HG03159 (cell line): ENCODE data around the gene PAPPA.

ENCODE experiments used
- ATAC-seq: cut with Tn5 transposase; IDR thresholded peaks from one replicate; pipeline ENCODE4 v1.9.1; 2021; ENCODE audit warnings: mild to moderate bottlenecking, moderate library complexity; ENCODE audit not compliant: unreplicated experiment

Gene PAPPA

DNA sequence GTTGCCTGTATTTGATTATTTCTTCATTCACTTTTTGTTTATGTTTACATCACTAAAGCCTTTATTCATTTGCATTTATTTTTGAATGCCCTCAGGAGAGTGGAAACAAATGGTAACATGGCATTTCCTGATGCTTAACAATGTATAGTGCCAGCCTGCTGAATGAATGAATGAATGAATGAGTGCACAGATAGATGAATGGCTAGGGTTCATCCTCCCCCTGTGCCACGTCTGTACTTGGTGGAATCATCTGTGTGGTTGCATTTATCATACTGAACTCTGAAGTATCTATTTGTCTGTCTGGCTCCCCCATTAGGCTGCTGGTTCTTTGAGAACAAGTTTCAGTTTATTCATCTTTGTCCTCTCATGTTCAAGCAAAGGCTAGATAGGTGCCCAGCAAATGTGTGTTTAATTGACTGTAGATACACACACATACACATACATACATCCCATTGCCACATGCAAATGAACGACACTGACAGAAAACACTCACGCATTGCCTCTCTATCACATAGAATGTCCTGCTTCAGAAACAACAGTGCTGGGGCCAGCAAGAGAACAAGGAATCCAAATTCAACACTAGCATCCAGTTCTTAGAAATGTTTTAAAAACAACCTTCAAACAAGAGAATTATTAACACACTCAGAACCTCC is 150.4 kb downstream of the PAPPA start:
- ATAC-seq: no peak

GRCh38 chr9:116304761-116305160 is 151.2 kb downstream of the PAPPA start:
- no peak for ATAC-seq

DNA sequence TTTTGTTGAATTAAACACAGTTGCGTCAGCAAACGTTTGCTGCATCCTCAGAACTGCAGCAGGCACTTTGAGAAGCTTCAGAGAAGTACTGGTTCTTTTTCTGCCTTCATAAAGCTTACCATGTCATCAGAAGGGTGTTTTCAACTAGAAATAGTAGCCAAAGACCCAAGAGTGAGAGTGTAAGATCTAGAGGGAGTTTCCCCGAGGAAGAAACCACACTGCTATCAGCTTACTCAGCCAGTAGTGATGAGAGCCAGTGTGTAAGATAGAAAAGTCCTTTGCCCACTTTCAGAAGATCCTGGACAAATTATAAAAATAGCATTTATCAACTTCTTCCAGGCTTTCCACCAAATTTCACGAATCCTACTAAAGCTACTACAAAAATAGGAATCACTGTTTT is 154.5 kb downstream of the PAPPA start:
- no peak for ATAC-seq

DNA sequence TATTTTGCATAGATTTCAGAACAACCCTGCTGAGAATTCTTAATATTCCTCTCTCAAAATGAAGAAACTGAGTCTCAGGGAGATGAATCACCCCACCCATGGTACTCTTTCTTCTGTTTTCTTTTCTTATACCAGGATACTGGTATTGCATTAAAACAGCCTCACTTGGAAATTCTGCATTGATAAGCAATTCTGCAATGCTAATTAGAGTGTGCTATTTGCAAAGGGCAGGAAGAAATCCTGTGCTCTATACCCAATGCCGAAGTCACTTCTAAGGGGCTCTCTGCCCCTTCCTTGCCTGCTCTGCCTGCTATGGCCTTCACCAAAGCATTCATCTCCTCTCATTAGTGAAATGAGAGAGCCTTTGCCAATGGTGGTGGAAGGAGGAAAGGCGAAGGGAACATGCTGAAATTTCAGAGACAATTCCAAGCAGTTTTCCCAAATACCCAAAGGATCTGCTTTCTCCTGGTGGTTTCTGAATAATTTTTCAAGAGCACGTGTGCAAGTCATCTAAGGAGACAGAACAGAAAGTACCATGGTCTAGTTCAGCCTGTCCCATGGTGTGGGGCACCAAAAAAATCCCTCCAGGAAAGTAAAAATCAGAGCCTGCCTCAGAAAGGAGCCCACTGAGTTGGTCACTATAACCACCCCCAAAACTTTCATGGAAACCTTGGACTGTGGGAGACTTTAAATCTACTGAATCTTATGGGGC is 156.5 kb downstream of the PAPPA start:
- ATAC-seq: no peak

DNA sequence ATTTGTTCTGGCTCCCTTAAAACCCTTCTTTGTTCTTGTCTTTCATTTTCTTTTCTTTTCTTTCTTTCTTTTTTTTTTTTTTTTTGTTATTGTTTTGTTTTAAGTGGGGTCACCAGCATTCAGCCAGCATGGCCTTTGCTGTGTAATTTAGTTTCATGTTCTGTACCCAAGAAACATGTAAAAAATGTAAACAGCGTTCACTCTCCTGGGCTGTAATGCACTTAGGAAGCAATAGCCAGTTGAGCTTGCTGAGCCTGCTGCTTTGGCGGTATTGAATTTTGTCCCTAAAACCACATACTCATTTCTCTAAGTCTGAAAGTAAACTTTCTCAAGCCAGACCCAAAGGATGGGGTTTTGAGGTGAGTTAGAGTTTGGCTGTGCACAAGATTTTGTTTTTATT is 158.6 kb downstream of the PAPPA start:
- ATAC-seq: no peak

DNA sequence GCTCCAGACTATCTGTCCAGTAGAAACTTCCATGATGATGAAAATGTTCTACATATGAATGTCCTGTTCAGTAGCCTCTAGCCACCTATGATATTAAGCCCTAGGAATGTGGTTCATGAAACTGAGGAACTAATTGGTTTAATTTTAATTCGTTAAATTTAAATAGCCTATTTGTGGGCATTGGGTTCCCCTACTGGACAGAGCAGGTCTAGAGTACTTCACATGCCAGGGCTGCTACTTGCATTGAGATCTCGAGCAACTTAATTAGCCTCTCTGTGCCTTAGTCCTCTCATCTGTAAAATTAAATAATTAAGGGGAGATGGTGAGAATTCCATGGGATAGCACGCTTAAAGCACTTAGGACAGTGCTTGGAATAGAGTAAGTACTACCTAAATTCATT is 160.0 kb downstream of the PAPPA start:
- ATAC-seq: no peak

- no peak for ATAC-seq
Measured at GRCh38 chr9:116316246-116316645, 162.7 kb downstream of the PAPPA start.

GRCh38 chr9:116317503-116317902 is 163.9 kb downstream of the PAPPA start:
- ATAC-seq: no peak

DNA sequence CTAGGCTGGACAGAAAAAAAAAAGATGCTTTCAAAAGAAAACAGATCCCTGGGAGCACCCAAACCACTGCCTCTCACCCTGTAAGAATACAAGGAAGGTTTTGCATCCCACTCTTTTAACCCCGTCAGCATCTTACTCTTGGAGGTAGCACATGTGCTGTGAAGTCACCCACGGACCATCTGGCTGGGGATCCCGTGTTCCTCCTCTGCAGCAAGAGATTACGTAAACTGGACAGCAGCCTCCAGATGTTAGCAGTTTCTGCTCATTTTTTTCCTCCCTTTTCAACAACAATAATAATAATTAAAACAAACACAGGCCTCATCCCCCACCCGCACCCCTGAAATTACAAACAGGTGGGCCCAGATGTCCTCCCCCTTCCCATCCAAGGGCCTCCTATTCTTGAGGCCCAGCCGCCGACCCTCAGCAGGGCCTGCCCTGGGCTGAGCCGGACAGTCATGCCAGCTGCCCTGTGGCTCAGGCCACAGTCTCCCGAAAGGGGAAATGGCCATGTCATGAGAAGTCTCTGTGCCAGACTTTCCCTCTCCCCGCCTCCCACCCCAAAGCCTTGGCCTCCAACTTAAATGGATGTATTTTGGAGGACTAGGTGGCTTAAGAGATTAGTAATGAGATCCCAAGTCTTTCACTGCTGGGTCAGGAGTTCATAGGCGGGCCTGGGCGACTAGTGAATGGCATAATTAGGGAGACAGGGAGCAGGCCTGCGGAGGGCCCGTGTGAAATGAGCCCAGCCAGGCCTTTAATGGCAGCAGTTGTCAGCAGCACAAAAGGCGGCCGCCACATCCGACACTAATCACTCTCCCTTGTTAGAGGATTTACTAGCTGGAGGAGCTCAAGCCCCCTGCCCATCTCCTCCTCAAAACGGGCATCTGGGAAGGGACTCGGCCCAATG is 165.1 kb downstream of the PAPPA start:
- ATAC-seq: no peak

- no peak for ATAC-seq
Measured at GRCh38 chr9:116319480-116319879, 165.9 kb downstream of the PAPPA start.

DNA sequence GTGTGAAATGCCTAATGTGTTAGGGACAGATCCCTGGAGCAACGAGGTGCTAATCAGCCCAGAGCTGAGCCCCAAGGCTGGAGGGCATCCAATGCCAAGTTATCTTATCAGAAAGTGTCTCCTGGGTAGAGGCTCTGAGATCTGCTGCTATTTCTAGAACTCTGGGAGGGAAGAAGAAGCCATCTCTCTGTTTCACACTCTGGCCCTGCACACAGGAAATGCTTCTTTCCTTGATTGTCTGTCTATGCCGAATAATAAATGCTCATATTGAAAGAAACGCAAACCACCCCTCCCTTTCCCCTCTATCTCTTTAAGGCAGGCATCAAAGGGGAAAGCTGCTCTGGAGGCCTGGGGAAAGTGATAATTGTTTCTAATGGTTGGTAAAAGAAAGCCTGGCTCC is 166.7 kb downstream of the PAPPA start:
- ATAC-seq: no peak

DNA sequence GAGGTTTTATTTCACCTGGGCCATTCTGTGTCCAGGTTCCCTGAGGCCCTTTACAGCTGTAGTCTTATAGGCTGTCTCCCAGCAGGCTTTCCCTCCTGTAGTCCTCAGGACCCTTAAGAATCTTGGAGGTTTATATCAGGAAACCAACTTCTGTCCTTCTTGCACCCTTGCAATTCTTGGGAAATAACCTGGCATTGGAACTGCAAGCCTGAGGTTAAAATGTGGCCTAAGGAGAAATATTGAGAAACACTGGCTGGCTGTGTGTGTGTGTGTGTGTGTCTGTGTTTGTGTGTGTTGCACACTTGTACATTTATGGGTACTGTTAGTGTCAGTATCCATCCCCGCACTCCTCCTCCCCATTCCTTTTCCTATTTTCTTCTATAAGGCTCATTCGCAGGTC is 168.9 kb downstream of the PAPPA start:
- ATAC-seq: no peak

GRCh38 chr9:116323012-116323411 is 169.4 kb downstream of the PAPPA start:
- ATAC-seq: no peak

DNA sequence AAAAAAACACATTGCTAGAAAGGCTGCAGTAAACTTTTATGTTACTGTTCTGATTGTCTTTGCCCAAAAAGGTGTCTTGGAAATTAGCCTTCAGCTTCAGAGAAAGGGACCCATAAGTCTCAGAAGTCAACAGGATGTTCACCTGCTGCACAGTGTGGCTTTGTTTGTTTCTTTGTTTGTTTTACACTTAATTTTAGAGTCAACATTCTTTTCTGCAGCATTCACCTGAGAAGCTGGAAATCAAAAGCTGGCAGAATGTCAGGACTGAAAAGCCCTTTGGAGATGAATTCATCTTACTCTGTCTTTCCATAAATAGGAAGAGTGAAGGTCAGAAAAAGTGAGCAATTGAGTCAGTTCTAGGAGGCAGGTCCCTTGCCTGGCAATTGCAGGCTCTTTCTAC is 170.0 kb downstream of the PAPPA start:
- no peak for ATAC-seq

DNA sequence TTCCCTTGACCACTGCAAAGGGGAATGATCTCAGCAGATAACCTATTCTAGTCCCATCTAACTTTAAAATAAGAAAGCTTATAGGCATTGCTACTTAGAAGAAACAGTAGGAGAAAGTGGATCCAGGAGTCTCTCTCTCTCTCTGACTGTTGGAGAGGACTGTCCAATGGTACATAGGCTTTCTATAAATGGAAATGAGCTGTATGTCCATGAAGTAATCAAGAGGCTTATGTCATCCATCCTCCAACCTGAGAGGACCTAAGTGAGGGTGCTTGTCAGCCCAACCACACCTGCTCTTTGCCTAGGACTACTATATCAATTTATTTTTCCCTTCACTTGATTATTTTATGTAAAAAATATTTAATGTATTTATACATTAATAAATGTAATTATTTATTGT is 172.3 kb downstream of the PAPPA start:
- no peak for ATAC-seq

DNA sequence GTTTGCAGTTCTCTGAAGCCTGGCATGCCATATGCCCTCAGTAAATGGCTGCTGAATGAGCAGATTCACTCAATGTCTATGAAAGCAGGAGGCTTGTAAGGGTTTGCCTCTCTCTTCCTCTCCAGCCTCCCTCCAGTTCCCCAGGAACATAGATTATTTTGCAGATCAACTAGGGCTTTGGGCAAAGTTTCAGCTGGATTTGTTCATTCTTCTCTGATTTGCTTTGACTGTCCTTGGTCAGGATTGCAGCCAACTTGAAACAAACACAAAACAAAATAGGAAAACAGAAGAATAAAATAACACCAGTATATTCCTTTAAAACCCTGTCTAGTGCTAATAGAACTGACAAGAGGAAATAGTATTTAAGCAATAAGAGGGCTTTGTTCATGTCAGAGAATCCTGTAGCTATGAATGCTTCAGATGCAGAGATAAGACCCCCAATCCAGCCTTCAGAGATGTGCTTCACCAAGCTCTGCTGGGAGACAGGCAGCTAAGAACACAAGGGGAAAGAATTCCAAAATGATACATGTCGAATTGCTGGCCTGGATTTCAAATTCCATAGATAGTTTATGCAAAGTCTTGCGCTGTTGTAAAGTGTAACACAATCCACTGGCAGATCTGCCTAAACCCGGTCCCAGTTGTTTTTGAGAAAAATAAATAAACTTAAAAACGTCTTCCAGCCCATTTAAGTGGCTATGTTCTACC is 174.3 kb downstream of the PAPPA start:
- no peak for ATAC-seq

GRCh38 chr9:116329470-116329869 is 175.9 kb downstream of the PAPPA start:
- ATAC-seq: no peak

- ATAC-seq: no peak
Measured at GRCh38 chr9:116331241-116331640, 177.7 kb downstream of the PAPPA start.

GRCh38 chr9:116332090-116332489 is 178.5 kb downstream of the PAPPA start:
- ATAC-seq: no peak

GRCh38 chr9:116333254-116333653 is 179.7 kb downstream of the PAPPA start:
- no peak for ATAC-seq

- no peak for ATAC-seq
Measured at GRCh38 chr9:116334546-116335150, 181.1 kb downstream of the PAPPA start.
